Breast epithelium (tissue), 3 donors: ENCODE results near the gene ACER2.

ENCODE experiments used
- POLR2A ChIP-seq: fragments of 450-650 bp; IDR thresholded peaks from one replicate; pipeline ENCODE4 v1.6.1; 2016; ENCODE audit warnings: antibody characterized with exemption, mild to moderate bottlenecking, moderate library complexity
- POLR2AphosphoS5 ChIP-seq, 3 donors: sonication (generic); formaldehyde crosslinking; IDR thresholded peaks; one replicate each; pipeline ENCODE4 v1.6.1; 2017; ENCODE audit warnings: antibody characterized with exemption in 3 of 3
- TF ChIP-seq, protein P1 (sequence below), 3 donors: fragments of 450-650 bp; IDR thresholded peaks; one replicate each; pipeline ENCODE4 v1.5.1; 2016 to 2017; ENCODE audit warnings: antibody characterized with exemption in 3 of 3, mild to moderate bottlenecking in 3 of 3, moderate library complexity in 3 of 3

DNA sequence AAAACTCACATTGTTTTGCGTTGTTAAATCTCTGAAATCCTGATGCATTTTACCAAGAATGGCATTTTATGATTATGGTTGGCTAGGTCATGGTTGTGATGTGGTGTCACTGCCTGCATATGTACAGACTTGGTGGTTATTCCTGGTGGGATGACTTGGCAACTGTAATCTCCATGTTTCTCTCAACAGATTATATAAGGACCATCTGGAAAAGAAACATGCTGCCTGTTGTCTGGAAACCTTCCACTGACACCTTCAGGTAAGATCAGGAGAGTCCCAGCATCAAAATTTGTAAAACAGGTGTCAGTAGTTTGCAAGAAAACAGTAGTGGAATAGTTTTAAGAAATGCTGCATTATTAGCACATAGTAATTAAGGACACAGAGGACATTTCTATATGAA lies 3.0 kb upstream of the ACER2 start:
- TF ChIP-seq, protein P1, sequence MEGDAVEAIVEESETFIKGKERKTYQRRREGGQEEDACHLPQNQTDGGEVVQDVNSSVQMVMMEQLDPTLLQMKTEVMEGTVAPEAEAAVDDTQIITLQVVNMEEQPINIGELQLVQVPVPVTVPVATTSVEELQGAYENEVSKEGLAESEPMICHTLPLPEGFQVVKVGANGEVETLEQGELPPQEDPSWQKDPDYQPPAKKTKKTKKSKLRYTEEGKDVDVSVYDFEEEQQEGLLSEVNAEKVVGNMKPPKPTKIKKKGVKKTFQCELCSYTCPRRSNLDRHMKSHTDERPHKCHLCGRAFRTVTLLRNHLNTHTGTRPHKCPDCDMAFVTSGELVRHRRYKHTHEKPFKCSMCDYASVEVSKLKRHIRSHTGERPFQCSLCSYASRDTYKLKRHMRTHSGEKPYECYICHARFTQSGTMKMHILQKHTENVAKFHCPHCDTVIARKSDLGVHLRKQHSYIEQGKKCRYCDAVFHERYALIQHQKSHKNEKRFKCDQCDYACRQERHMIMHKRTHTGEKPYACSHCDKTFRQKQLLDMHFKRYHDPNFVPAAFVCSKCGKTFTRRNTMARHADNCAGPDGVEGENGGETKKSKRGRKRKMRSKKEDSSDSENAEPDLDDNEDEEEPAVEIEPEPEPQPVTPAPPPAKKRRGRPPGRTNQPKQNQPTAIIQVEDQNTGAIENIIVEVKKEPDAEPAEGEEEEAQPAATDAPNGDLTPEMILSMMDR (IDR thresholded peaks at IDR 0.05) = no peak
- TF ChIP-seq POLR2AphosphoS5 (IDR thresholded peaks at IDR 0.05) = no peak
- no peak for TF ChIP-seq POLR2A
